ENCODE measurements around the gene LYPD6. TPM values are rescaled to one million over a fixed set of nuclear protein-coding genes. Genes with fewer than 3 reads are reported as not detected.
A peak's percentile ranks its signal among the peaks of the same experiment; 100 is the strongest.

Gene LYPD6
- 4.3 and 5.2 TPM in 2 replicates for total RNA-seq

DNA sequence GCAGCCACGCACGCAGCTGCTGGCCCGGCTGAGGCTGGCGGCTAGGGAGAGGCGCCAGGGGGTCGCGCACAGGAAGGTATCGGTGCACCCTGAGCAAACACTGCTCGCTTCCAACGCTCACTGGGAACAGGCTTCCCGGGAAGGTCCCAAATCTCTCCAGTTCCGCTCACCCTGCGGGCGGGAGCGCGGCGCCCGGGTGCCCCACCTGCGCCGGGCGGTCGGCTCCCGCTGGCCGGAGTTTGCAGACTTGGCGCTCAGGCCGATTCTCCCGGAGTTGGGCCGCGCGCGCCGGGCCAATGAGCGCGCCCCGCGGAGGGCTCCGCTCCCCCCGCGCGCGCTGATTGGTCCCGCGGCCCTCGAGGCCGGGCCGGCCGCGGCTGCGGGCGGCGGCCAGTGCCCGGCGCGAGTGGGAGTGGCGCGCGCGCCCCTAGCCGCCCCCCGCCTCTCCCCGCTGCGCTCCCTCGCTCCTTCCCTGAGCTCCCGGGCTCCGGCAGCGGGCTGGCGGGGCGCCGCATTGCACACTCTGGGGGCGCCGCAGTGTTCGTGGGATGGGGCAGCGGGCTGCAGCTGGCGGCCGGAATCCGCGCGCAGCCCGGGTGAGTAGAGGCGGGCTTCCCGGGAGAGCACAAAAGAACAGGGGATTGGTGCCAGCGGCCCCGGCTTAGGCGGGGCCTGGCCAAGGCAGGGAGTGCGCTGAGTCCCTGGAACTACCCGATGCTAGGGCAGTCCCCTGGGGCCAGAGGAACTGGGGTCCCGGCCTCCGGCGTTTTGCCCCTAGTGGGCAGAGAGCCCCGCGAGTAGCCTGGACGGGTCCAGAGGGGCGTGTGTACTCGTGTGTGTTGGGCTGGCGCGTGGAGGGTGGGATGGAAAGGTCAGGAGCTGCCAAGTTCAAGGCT is at the start of gene LYPD6:
TSS of gene LYPD6 (plus strand) at position 461 of the 896 bp plus-strand sequence. CDS start 107,122 bp downstream, outside the sequence.
- peak within 1 kb of the TSS; percentile 81 for H3K4me3 ChIP-seq (ENCODE audit: low read depth, low read length)
- peak; percentile 79 for DNase-seq (ENCODE audit: low read depth)
- TF ChIP-seq, protein P1, sequence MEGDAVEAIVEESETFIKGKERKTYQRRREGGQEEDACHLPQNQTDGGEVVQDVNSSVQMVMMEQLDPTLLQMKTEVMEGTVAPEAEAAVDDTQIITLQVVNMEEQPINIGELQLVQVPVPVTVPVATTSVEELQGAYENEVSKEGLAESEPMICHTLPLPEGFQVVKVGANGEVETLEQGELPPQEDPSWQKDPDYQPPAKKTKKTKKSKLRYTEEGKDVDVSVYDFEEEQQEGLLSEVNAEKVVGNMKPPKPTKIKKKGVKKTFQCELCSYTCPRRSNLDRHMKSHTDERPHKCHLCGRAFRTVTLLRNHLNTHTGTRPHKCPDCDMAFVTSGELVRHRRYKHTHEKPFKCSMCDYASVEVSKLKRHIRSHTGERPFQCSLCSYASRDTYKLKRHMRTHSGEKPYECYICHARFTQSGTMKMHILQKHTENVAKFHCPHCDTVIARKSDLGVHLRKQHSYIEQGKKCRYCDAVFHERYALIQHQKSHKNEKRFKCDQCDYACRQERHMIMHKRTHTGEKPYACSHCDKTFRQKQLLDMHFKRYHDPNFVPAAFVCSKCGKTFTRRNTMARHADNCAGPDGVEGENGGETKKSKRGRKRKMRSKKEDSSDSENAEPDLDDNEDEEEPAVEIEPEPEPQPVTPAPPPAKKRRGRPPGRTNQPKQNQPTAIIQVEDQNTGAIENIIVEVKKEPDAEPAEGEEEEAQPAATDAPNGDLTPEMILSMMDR (IDR thresholded peaks at IDR 0.05; ENCODE audit: insufficient read depth, low read depth, low read length) = peak; percentile 3

DNA sequence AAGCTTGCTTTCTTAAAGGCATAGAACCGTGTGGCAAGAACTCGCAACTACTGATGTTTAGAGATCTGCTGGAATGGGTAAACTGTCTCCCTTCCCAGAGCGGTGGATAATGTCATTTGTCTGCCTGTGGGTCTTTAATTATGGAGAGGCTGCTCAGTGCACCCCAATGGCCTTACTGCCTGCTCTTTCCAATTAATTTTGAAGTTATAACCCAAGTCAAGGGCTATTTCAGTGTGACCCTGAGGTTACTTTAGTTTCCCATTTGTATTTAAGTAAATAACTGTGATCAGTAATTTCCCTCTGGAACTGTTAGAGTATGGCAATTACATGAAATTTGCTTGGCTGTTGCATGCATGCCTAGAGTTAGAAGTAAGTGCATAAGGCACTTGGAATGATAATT is 48.9 kb upstream of the LYPD6 start:
- TF ChIP-seq, protein P1 (IDR thresholded peaks at IDR 0.05; ENCODE audit: insufficient read depth, low read depth, low read length) = no peak
- no peak for DNase-seq (ENCODE audit: low read depth)
- no peak overlapping the region for H3K4me3 ChIP-seq (ENCODE audit: low read depth, low read length)

GRCh38 chr2:149290662-149291061 is 39.7 kb upstream of the LYPD6 start:
- DNase-seq (ENCODE audit: low read depth) = no peak
- no peak overlapping the region for H3K4me3 ChIP-seq (ENCODE audit: low read depth, low read length)
- TF ChIP-seq, protein P1 (IDR thresholded peaks at IDR 0.05; ENCODE audit: insufficient read depth, low read depth, low read length) = no peak

- TF ChIP-seq, protein P1 (IDR thresholded peaks at IDR 0.05; ENCODE audit: insufficient read depth, low read depth, low read length) = no peak
- no peak overlapping the region for H3K4me3 ChIP-seq (ENCODE audit: low read depth, low read length)
- no peak for DNase-seq (ENCODE audit: low read depth)
Observed at GRCh38 chr2:149291881-149292280, 38.5 kb upstream of the LYPD6 start.

GRCh38 chr2:149296031-149296430 is 34.4 kb upstream of the LYPD6 start:
- DNase-seq (ENCODE audit: low read depth) = no peak
- H3K4me3 ChIP-seq (ENCODE audit: low read depth, low read length) = no peak overlapping the region
- TF ChIP-seq, protein P1 (IDR thresholded peaks at IDR 0.05; ENCODE audit: insufficient read depth, low read depth, low read length) = no peak

GRCh38 chr2:149307014-149307413 is 23.4 kb upstream of the LYPD6 start:
- TF ChIP-seq, protein P1 (IDR thresholded peaks at IDR 0.05; ENCODE audit: insufficient read depth, low read depth, low read length) = no peak
- no peak overlapping the region for H3K4me3 ChIP-seq (ENCODE audit: low read depth, low read length)
- no peak for DNase-seq (ENCODE audit: low read depth)

All from fibroblast of villous mesenchyme (primary cell).